M059J (cell line): ENCODE results near the gene PAK5. TPM values are rescaled to one million over a fixed set of nuclear protein-coding genes. Genes with fewer than 3 reads are reported as not detected.

Source experiments
- DNase-seq: peaks from one replicate; pipeline ENCODE4 v3.0.0-alpha.2; 2012; ENCODE audit warnings: low read depth
- total RNA-seq: library from RNA; depleted of rRNA; stranded (reverse); fragments of >200 nt; shearing (Covaris generic); gene quantifications from 2 replicates; pipeline ENCODE4 v1.2.3, GENCODE V29; 2014

The PAK5 gene
- total RNA-seq, 1 experiment from 2014 or later, result 0.05 TPM

GRCh38 chr20:9576695-9577094 is 262.2 kb downstream of the PAK5 start:
- no peak for DNase-seq

GRCh38 chr20:9575836-9576235 is 263.0 kb downstream of the PAK5 start:
- DNase-seq, result no peak

- DNase-seq, result no peak
Measured at GRCh38 chr20:9574776-9575175, 264.1 kb downstream of the PAK5 start.

- no peak for DNase-seq
Measured at GRCh38 chr20:9574181-9574580, 264.7 kb downstream of the PAK5 start.

GRCh38 chr20:9573335-9574151 is 265.3 kb downstream of the PAK5 start:
- no peak for DNase-seq

GRCh38 chr20:9572670-9573069 is 266.2 kb downstream of the PAK5 start:
- DNase-seq, result no peak

GRCh38 chr20:9571783-9572182 is 267.1 kb downstream of the PAK5 start:
- DNase-seq, result no peak

- no peak for DNase-seq
Measured at GRCh38 chr20:9570612-9571011, 268.3 kb downstream of the PAK5 start.

- DNase-seq, result peak; percentile 20
Measured at GRCh38 chr20:9566977-9567376, 271.9 kb downstream of the PAK5 start.

- DNase-seq, result no peak
Measured at GRCh38 chr20:9565910-9566550, 272.8 kb downstream of the PAK5 start.

GRCh38 chr20:9557411-9557810 is 281.5 kb downstream of the PAK5 start:
- DNase-seq, result no peak

GRCh38 chr20:9555781-9556180 is 283.1 kb downstream of the PAK5 start:
- peak; percentile 53 for DNase-seq

- peak; percentile 78 for DNase-seq
Measured at GRCh38 chr20:9551808-9552550, 286.9 kb downstream of the PAK5 start.

- DNase-seq, result no peak
Measured at GRCh38 chr20:9550871-9551270, 288.0 kb downstream of the PAK5 start.

- no peak for DNase-seq
Measured at GRCh38 chr20:9550283-9550682, 288.6 kb downstream of the PAK5 start.

GRCh38 chr20:9543214-9543613 is 295.7 kb downstream of the PAK5 start:
- DNase-seq, result no peak

GRCh38 chr20:9535449-9535848 is 303.4 kb downstream of the PAK5 start:
- DNase-seq, result no peak

GRCh38 chr20:9534025-9534424 is 304.9 kb downstream of the PAK5 start:
- DNase-seq, result no peak

- DNase-seq, result peak; percentile 87
Measured at GRCh38 chr20:9532069-9532838, 306.6 kb downstream of the PAK5 start.

- peak; percentile 47 for DNase-seq
Measured at GRCh38 chr20:9531581-9531980, 307.3 kb downstream of the PAK5 start.

- no peak for DNase-seq
Measured at GRCh38 chr20:9523636-9524035, 315.2 kb downstream of the PAK5 start.

GRCh38 chr20:9520086-9520485 is 318.8 kb downstream of the PAK5 start:
- DNase-seq, result no peak
